B cell (primary cell): ENCODE data around the gene CXXC5. TPM values are rescaled to one million over a fixed set of nuclear protein-coding genes. Genes with fewer than 3 reads are reported as not detected.
A peak's percentile ranks its signal among the peaks of the same experiment; 100 is the strongest.

ENCODE experiments used
- ATAC-seq: fragments of 200-7000 bp; cut with Tn5 transposase; one replicate; pipeline ENCODE4 v1.10.0; 2021; ENCODE audit warnings: low read depth, mild to moderate bottlenecking, moderate number of reproducible peaks, moderate library complexity
- CTCF ChIA-PET: fragments of 350-600 bp; sonication (Branson Sonifier 250); formaldehyde crosslinking; loops from one replicate; lab custom pipeline; 2021; ENCODE audit warnings: antibody characterized with exemption, inconsistent platforms; lab: Charles Lee
- POLR2A ChIA-PET: fragments of 350-600 bp; sonication (Branson Sonifier 250); formaldehyde crosslinking; loops from one replicate; lab custom pipeline; 2021; ENCODE audit warnings: antibody characterized with exemption; lab: Charles Lee
- DNase-seq: peaks from one replicate; pipeline ENCODE4 v3.0.0; 2013
- H2AFZ ChIP-seq: 2 replicates; pipeline ENCODE4 v1.6.1; 2012; ENCODE audit warnings: mild to moderate bottlenecking, low read depth, low read length; ENCODE audit not compliant: insufficient read depth, poor library complexity, severe bottlenecking
- H3K27ac ChIP-seq, 2 donors: 1 replicate in 1 of 2; 2 replicates in 1 of 2; pipeline ENCODE4 v1.5.1; 2012 to 2013; ENCODE audit warnings: low read length in 2 of 2, mild to moderate bottlenecking in 2 of 2, moderate library complexity in 1 of 2
- H3K27me3 ChIP-seq, 4 experiments: fragments of 200-600 bp in 1 of 4; sonication (generic) in 1 of 4; replicated peaks in 1 of 4; 1 replicate in 2 of 4; 2 replicates in 2 of 4; pipeline versions ENCODE4 v1.6.1 to v1.7.0; 2013 to 2016; ENCODE audit warnings: low read length in 3 of 4, mild to moderate bottlenecking in 2 of 4, mixed read lengths in 1 of 4, moderate library complexity in 1 of 4; ENCODE audit not compliant: insufficient read depth in 4 of 4, control insufficient read depth in 3 of 4; ENCODE audit errors: control extremely low read depth in 1 of 4
- H3K36me3 ChIP-seq, 2 experiments: replicated peaks in 1 of 2; 1 replicate in 1 of 2; 2 replicates in 1 of 2; pipeline versions ENCODE4 v1.6.1 to v1.7.1; 2013; ENCODE audit warnings: low read length in 1 of 2; ENCODE audit not compliant: insufficient read depth in 2 of 2, control insufficient read depth in 1 of 2; ENCODE audit errors: control extremely low read depth in 1 of 2, extremely low read depth in 1 of 2
- H3K4me1 ChIP-seq, 2 donors: fragments of 200-600 bp in 1 of 2; sonication (generic) in 1 of 2; 1 replicate in 1 of 2; 2 replicates in 1 of 2; pipeline versions ENCODE4 v1.5.1 to v1.6.1; 2013 to 2017; ENCODE audit warnings: low read length in 2 of 2; ENCODE audit not compliant: control insufficient read depth in 2 of 2, insufficient read depth in 2 of 2
- H3K4me2 ChIP-seq: replicated peaks from 2 replicates; pipeline ENCODE3; 2012; ENCODE audit warnings: mild to moderate bottlenecking, low read depth, low read length; ENCODE audit not compliant: poor library complexity, severe bottlenecking
- H3K4me3 ChIP-seq, 5 experiments: fragments of 200-600 bp in 1 of 5; sonication (generic) in 1 of 5; 1 replicate in 3 of 5; 2 replicates in 2 of 5; pipeline versions ENCODE4 v1.5.1 to v1.7.0; 2011 to 2016; ENCODE audit warnings: low read length in 4 of 5, mild to moderate bottlenecking in 4 of 5, low read depth in 2 of 5, control low read depth in 1 of 5, moderate library complexity in 1 of 5; ENCODE audit not compliant: insufficient read depth in 1 of 5; ENCODE audit errors: control extremely low read depth in 1 of 5, extremely low read depth in 1 of 5
- H3K79me2 ChIP-seq: fragments of 200-600 bp; sonication (generic); one replicate; pipeline ENCODE4 v1.6.0; 2016; ENCODE audit warnings: low read length; ENCODE audit not compliant: control insufficient read depth, insufficient read depth
- H3K9ac ChIP-seq: fragments of 200-600 bp; sonication (generic); 2 replicates; pipeline ENCODE4 v1.6.1; 2017; ENCODE audit warnings: mild to moderate bottlenecking, low read length, moderate library complexity
- H3K9me3 ChIP-seq, 3 donors: one replicate each; pipeline versions ENCODE4 v1.6.1 to v1.7.1; 2013; ENCODE audit warnings: low read length in 2 of 3; ENCODE audit not compliant: control insufficient read depth in 2 of 3, insufficient read depth in 1 of 3; ENCODE audit errors: control extremely low read depth in 1 of 3
- H4K20me1 ChIP-seq: 2 replicates; pipeline ENCODE4 v1.6.0; 2012; ENCODE audit warnings: mild to moderate bottlenecking, low read length; ENCODE audit not compliant: insufficient read depth, control insufficient read depth, poor library complexity, severe bottlenecking
- H3K27ac Mint-ChIP-seq: one replicate; pipeline ENCODE4 v1.8.0; 2021; ENCODE audit warnings: mixed read lengths
- H3K27me3 Mint-ChIP-seq: one replicate; pipeline ENCODE4 v1.8.0; 2021; ENCODE audit warnings: mixed read lengths
- H3K4me1 Mint-ChIP-seq: one replicate; pipeline ENCODE4 v1.8.0; 2021; ENCODE audit warnings: mixed read lengths
- H3K4me3 Mint-ChIP-seq: one replicate; pipeline ENCODE4 v1.8.0; 2021; ENCODE audit warnings: mixed read lengths
- H3K9me3 Mint-ChIP-seq: one replicate; pipeline ENCODE4 v1.8.0; 2022; ENCODE audit warnings: mixed read lengths; ENCODE audit not compliant: insufficient read depth
- CTCF ChIP-seq: fragments of 200-600 bp; IDR thresholded peaks from one replicate; pipeline ENCODE4 v1.8.0; 2022; ENCODE audit warnings: antibody characterized with exemption, mild to moderate bottlenecking
- EZH2 ChIP-seq: IDR thresholded peaks from 2 replicates; pipeline ENCODE4 v1.6.1; 2012; ENCODE audit warnings: borderline replicate concordance, low read depth, mild to moderate bottlenecking, moderate library complexity, low read length; ENCODE audit not compliant: insufficient read depth, poor library complexity, severe bottlenecking
- WGBS: methylation state at CpG from one replicate; pipeline ENCODE4 v1.1.5; 2013; ENCODE audit warnings: missing lambda C conversion rate; ENCODE audit not compliant: insufficient coverage; 5-methylcytosine and 5-hydroxymethylcytosine counted together
- intact Hi-C: fragments of 100-400 bp; cut with micrococcal nuclease; formaldehyde crosslinking; loops from one replicate; pipeline ENCODE4 v1.10.0; 2022
- polyA plus RNA-seq: library from polyadenylated mRNA; depleted of rRNA; stranded (reverse); fragments of >200 nt; gene quantifications from 2 replicates; pipeline ENCODE4 v1.2.3, GENCODE V29; 2012
- total RNA-seq, 2 donors: library from RNA; stranded (reverse); fragments of 120-200 nt in 1 of 2; gene quantifications; 1 replicate in 1 of 2; 2 replicates in 1 of 2; pipeline versions ENCODE4 v1.2.3 to v1.2.4, GENCODE V29; 2013 to 2022

Gene CXXC5
- total and polyA plus RNA-seq, 2 donors (not counting 1 experiment from before 2014, with no cell fraction given) = 126 to 143 TPM

- no peaks in the 10 kb centered on the region for H3K27me3 ChIP-seq
- peak overlapping the region; percentile 70 for H3K9ac ChIP-seq
- ChIA-PET POLR2A (interaction anchor here (0.6 to 9.1 kb wide), 12 partner anchors 12 to 128 kb away, joined by 3 to 511 read pairs (median 33); partner anchors contain the start of gene CXXC5), CTCF (interaction anchor here (7.7 to 14.0 kb wide), 7 partner anchors 12 to 126 kb away, joined by 73 to 502 read pairs (median 215); partner anchors contain the start of gene CXXC5)
- peak overlapping the region; percentile 91 for H3K4me2 ChIP-seq
- peak; percentile 16 for ATAC-seq
- peak overlapping the region; percentile 88 to 93 for H3K27ac ChIP-seq
- H4K20me1 ChIP-seq = peaks cover 16% of the 10 kb centered on the region
- Mint-ChIP-seq H3K9me3 (no peaks in the 10 kb centered on the region), H3K4me1 (peaks cover 83% of the 10 kb centered on the region), H3K4me3 (peak overlapping the region; percentile 84), H3K27me3 (no peaks in the 10 kb centered on the region), H3K27ac (peak overlapping the region; percentile 91)
- peaks cover 0 to 2% of the 10 kb centered on the region in 2 experiments for H3K36me3 ChIP-seq
- H3K9me3 ChIP-seq = no peaks in the 10 kb centered on the region
- under 1% methylated on average over 50 of the region's 62 CpGs for WGBS
- TF ChIP-seq CTCF = peak; percentile 21
- no peak for TF ChIP-seq EZH2
- peak overlapping the region; percentile 2 to 79 (median 61) for H3K4me3 ChIP-seq
- peak overlapping the region; percentile 62 for H2AFZ ChIP-seq
- intact Hi-C loops = loop anchor here (1.0 to 10.0 kb wide), 4 partner anchors 11 to 233 kb away; partner anchors contain the start of genes CXXC5 and SPATA24
- peak; percentile 88 for DNase-seq
- peaks cover 65 to 92% of the 10 kb centered on the region in 2 donors for H3K4me1 ChIP-seq
- peaks cover 62% of the 10 kb centered on the region for H3K79me2 ChIP-seq
Measured at GRCh38 chr5:139637438-139638089, 10.6 kb upstream of the CXXC5 start.
